Measurements from ENCODE around the gene ANXA3.
"Not testable (repeated sequence)": the region's sequence is repeated elsewhere in the genome, so short reads cannot be mapped to it uniquely, and the experiment has no call there.

The ANXA3 gene

GRCh38 chr4:78544678-78545077, 6.9 kb upstream of the ANXA3 start:
- DNase-seq = no peak

GRCh38 chr4:78545275-78546246, 6.0 kb upstream of the ANXA3 start:
- no peak for DNase-seq

- DNase-seq = not testable (repeated sequence)
Observed at GRCh38 chr4:78547899-78548298, 3.7 kb upstream of the ANXA3 start.

- not testable (repeated sequence) for DNase-seq
Observed at GRCh38 chr4:78548889-78549288, 2.7 kb upstream of the ANXA3 start.

GRCh38 chr4:78552389-78553042, 946 bp downstream of the ANXA3 start:
- DNase-seq = no peak

GRCh38 chr4:78553043-78553396, 1.4 kb downstream of the ANXA3 start:
- DNase-seq = no peak

- DNase-seq = no peak
Observed at GRCh38 chr4:78553529-78554060, 2.0 kb downstream of the ANXA3 start.

- no peak for DNase-seq
Observed at GRCh38 chr4:78556665-78557064, 5.1 kb downstream of the ANXA3 start.

- DNase-seq = no peak
Observed at GRCh38 chr4:78557841-78558240, 6.3 kb downstream of the ANXA3 start.

GRCh38 chr4:78558410-78558809, 6.8 kb downstream of the ANXA3 start:
- DNase-seq = no peak

GRCh38 chr4:78560296-78560963, 8.9 kb downstream of the ANXA3 start:
- no peak for DNase-seq

- DNase-seq = no peak
Observed at GRCh38 chr4:78561677-78562076, 10.1 kb downstream of the ANXA3 start.

- DNase-seq = no peak
Observed at GRCh38 chr4:78562687-78563086, 11.1 kb downstream of the ANXA3 start.

GRCh38 chr4:78565971-78566372, 14.4 kb downstream of the ANXA3 start:
- DNase-seq = no peak

GRCh38 chr4:78566834-78567499, 15.4 kb downstream of the ANXA3 start:
- DNase-seq = no peak

GRCh38 chr4:78567500-78568060, 16.0 kb downstream of the ANXA3 start:
- DNase-seq = no peak

GRCh38 chr4:78568640-78569305, 17.2 kb downstream of the ANXA3 start:
- DNase-seq = no peak

- no peak for DNase-seq
Observed at GRCh38 chr4:78569306-78569821, 17.8 kb downstream of the ANXA3 start.

- DNase-seq = no peak
Observed at GRCh38 chr4:78570117-78570516, 18.5 kb downstream of the ANXA3 start.

- no peak for DNase-seq
Observed at GRCh38 chr4:78571804-78572203, 20.2 kb downstream of the ANXA3 start.

- DNase-seq = no peak
Observed at GRCh38 chr4:78578674-78579425, 27.3 kb downstream of the ANXA3 start.
